Neural progenitor cell (in vitro differentiated cells): Measurements from ENCODE around the gene B3GNT4.

ENCODE experiments used
- CTCF ChIP-seq: fragments of 200-600 bp; sonication (generic); IDR thresholded peaks from 2 replicates; pipeline ENCODE4 v1.5.1; 2017; ENCODE audit warnings: antibody characterized with exemption, mild to moderate bottlenecking
- EZH2 ChIP-seq: fragments of 200-600 bp; sonication (generic); IDR thresholded peaks from 2 replicates; pipeline ENCODE4 v1.6.1; 2017; ENCODE audit warnings: antibody characterized with exemption, mild to moderate bottlenecking, moderate library complexity

GRCh38 chr12:122159882-122160281, 43.6 kb upstream of the B3GNT4 start:
- no peak for TF ChIP-seq EZH2
- TF ChIP-seq CTCF = no peak
